Endothelial cell of umbilical vein (primary cell): Measurements from ENCODE around the gene GPD2. TPM values are rescaled to one million over a fixed set of nuclear protein-coding genes. Genes with fewer than 3 reads are reported as not detected.

Experiments
- BruUV-seq: library from RNA; stranded (reverse); fragments of 400-500 nt; replicated peaks from 2 replicates; lab custom pipeline; 2021; lab: Mats Ljungman, UMichigan
- CTCF ChIA-PET: fragments of 300-600, 350-600 bp; sonication (Branson Sonifier 250); formaldehyde crosslinking; loops from one replicate; lab custom pipeline; 2021; ENCODE audit warnings: antibody characterized with exemption, inconsistent platforms; lab: Charles Lee
- POLR2A ChIA-PET: fragments of 300-600, 350-600 bp; sonication (Branson Sonifier 250); formaldehyde crosslinking; loops from one replicate; lab custom pipeline; 2021; ENCODE audit warnings: antibody characterized with exemption, inconsistent platforms; lab: Charles Lee
- DNase-seq: peaks from one replicate; pipeline ENCODE4 v3.0.0-alpha.2; 2011; ENCODE audit warnings: low read depth, low spot score
- FAIRE-seq: peaks from 2 replicates; lab custom pipeline; 2011; peaks lifted over from hg19 to GRCh38; lab: Jason Lieb, UNC
- H2AFZ ChIP-seq: 2 replicates; pipeline ENCODE4 v1.6.0; 2012; ENCODE audit warnings: low read depth, low read length, control low read depth, inconsistent platforms
- H3K27ac ChIP-seq: 2 replicates; pipeline ENCODE4 v1.5.1; 2011; ENCODE audit warnings: low read depth, mild to moderate bottlenecking, control low read depth, low read length, moderate library complexity; ENCODE audit not compliant: insufficient read depth
- H3K27me3 ChIP-seq, 2 experiments: 2 replicates each; pipeline versions ENCODE4 v1.6.0 to v1.6.1; 2011; ENCODE audit warnings: low read length in 2 of 2, mixed read lengths in 1 of 2; ENCODE audit not compliant: control insufficient read depth in 2 of 2, insufficient read depth in 2 of 2
- H3K36me3 ChIP-seq, 2 experiments: 2 replicates in 1 of 2; 3 replicates in 1 of 2; pipeline ENCODE4 v1.5.1; 2011; ENCODE audit warnings: low read length in 2 of 2, mild to moderate bottlenecking in 1 of 2, moderate library complexity in 1 of 2; ENCODE audit not compliant: control insufficient read depth in 2 of 2, insufficient read depth in 2 of 2; ENCODE audit errors: extremely low read depth in 1 of 2
- H3K4me1 ChIP-seq: 3 replicates; pipeline ENCODE4 v1.5.1; 2011; ENCODE audit warnings: mild to moderate bottlenecking, low read length; ENCODE audit not compliant: control insufficient read depth, insufficient read depth; ENCODE audit errors: extremely low read depth
- H3K4me2 ChIP-seq: 2 replicates; pipeline ENCODE4 v1.6.1; 2011; ENCODE audit warnings: low read length, control low read depth, mixed read lengths; ENCODE audit not compliant: insufficient read depth
- H3K4me3 ChIP-seq, 3 experiments: fragments of 200-600 bp in 1 of 3; sonication (generic), shearing (Covaris generic) in 1 of 3; replicated peaks in 1 of 3; 2 replicates each; pipeline ENCODE4 v1.5.1; 2011 to 2016; ENCODE audit warnings: control low read depth in 3 of 3, low read length in 3 of 3, mild to moderate bottlenecking in 2 of 3, inconsistent platforms in 1 of 3, low read depth in 1 of 3, moderate library complexity in 1 of 3; ENCODE audit not compliant: insufficient read depth in 1 of 3
- H3K79me2 ChIP-seq: 2 replicates; pipeline ENCODE4 v1.6.0; 2012; ENCODE audit warnings: low read length, inconsistent platforms; ENCODE audit not compliant: control insufficient read depth, insufficient read depth
- H3K9ac ChIP-seq: replicated peaks from 2 replicates; pipeline ENCODE3; 2011; ENCODE audit warnings: low read length, control low read depth; ENCODE audit not compliant: insufficient read depth; ENCODE audit errors: extremely low read depth
- H3K9me1 ChIP-seq: replicated peaks from 3 replicates; pipeline ENCODE4 v1.6.0; 2011; ENCODE audit warnings: mild to moderate bottlenecking, low read length; ENCODE audit not compliant: control insufficient read depth, insufficient read depth; ENCODE audit errors: extremely low read depth
- H3K9me3 ChIP-seq: replicated peaks from 2 replicates; pipeline ENCODE4 v1.5.1; 2012; ENCODE audit warnings: low read length, inconsistent platforms; ENCODE audit not compliant: control insufficient read depth, insufficient read depth
- H4K20me1 ChIP-seq: replicated peaks from 2 replicates; pipeline ENCODE3; 2011; ENCODE audit warnings: mild to moderate bottlenecking, low read length; ENCODE audit not compliant: control insufficient read depth, insufficient read depth; ENCODE audit errors: extremely low read depth
- EZH2 ChIP-seq: IDR thresholded peaks from 2 replicates; pipeline ENCODE4 v1.6.1; 2012; ENCODE audit warnings: borderline replicate concordance, low read depth, mild to moderate bottlenecking, moderate library complexity, low read length, inconsistent platforms; ENCODE audit not compliant: severe bottlenecking
- FOS ChIP-seq: IDR thresholded peaks from 2 replicates; pipeline ENCODE4 v1.6.1; 2011; ENCODE audit warnings: mild to moderate bottlenecking, low read length, moderate library complexity, borderline replicate concordance; ENCODE audit not compliant: insufficient read depth
- GATA2 ChIP-seq: IDR thresholded peaks from 2 replicates; pipeline ENCODE4 v1.7.0; 2011; ENCODE audit warnings: low read depth, mild to moderate bottlenecking, moderate library complexity, mixed read lengths, low read length; ENCODE audit not compliant: insufficient read length, insufficient read depth
- JUN ChIP-seq: IDR thresholded peaks from 2 replicates; pipeline ENCODE4 v1.6.1; 2011; ENCODE audit warnings: borderline replicate concordance, low read depth; ENCODE audit not compliant: insufficient read length, insufficient read depth
- MYC ChIP-seq: IDR thresholded peaks from one replicate; pipeline ENCODE4 v1.6.1; 2011; ENCODE audit warnings: mild to moderate bottlenecking, low read depth, low read length
- POLR2A ChIP-seq: IDR thresholded peaks from 2 replicates; pipeline ENCODE4 v1.6.1; 2012; ENCODE audit warnings: low read depth, mild to moderate bottlenecking, control low read depth, low read length
- POLR2AphosphoS5 ChIP-seq: IDR thresholded peaks from 2 replicates; pipeline ENCODE4 v1.6.1; 2012; ENCODE audit warnings: low read depth, mild to moderate bottlenecking, control low read depth, low read length, moderate library complexity; ENCODE audit not compliant: insufficient read depth
- dilution Hi-C: fragments of 300-500 bp; cut with MboI; formaldehyde crosslinking; loops from one replicate; pipeline ENCODE4 v1.15.0; 2019; ENCODE audit warnings: low sequenced_read_pairs; ENCODE audit not compliant: extremely low pct_ligation_motif_present
- intact Hi-C: fragments of 100-400 bp; cut with micrococcal nuclease; formaldehyde crosslinking; loops from one replicate; pipeline ENCODE4 v1.10.0; 2022
- polyA plus RNA-seq, 4 experiments: library from polyadenylated mRNA; depleted of rRNA in 3 of 4; stranded (reverse) in 3 of 4; unstranded in 1 of 4; fragments of >200 nt; gene quantifications; 2 replicates each; pipeline versions ENCODE4 v1.2.1 to v1.2.3, GENCODE V29; 2011 to 2012; ENCODE audit warnings: missing spikeins in 1 of 4
- total RNA-seq: library from RNA; stranded (reverse); gene quantifications from 2 replicates; pipeline ENCODE4 v1.2.3, GENCODE V29; 2021
- TF ChIP-seq, protein P1 (sequence below): IDR thresholded peaks from 2 replicates; pipeline ENCODE4 v1.6.1; 2011; ENCODE audit not compliant: insufficient read depth, insufficient read length
- TF ChIP-seq, protein P2 (sequence below), 2 donors: IDR thresholded peaks; 1 replicate in 1 of 2; 2 replicates in 1 of 2; pipeline ENCODE4 v1.5.1; 2011; ENCODE audit warnings: low read length in 2 of 2, mild to moderate bottlenecking in 2 of 2, moderate library complexity in 2 of 2, control low read depth in 1 of 2, inconsistent platforms in 1 of 2, low read depth in 1 of 2; ENCODE audit not compliant: insufficient read depth in 1 of 2; ENCODE audit errors: extremely low read depth in 1 of 2

The GPD2 gene
- total and polyA plus RNA-seq, 2 donors (not counting 3 experiments of a cell fraction or from before 2014, with no cell fraction given): 6.6 to 37.0 TPM

DNA sequence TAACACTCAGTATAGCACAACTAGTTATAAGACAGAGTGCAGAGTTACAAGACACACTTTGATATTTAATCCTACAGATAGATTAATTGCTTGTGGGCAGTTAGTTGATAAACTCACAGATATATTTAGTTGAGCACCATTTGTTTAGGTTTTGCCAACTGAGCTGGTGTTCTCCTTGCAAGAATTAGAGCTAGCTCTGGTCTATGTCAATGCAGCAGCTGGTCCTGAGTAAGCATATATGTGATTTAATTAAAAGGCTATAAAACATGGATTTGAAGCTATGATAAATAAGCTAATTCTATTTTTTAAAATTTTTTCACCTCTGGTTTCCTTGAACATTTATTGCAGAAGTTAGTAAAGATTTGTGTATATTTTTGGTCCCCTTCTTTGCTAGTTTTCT lies 35.6 kb downstream of the GPD2 start:
- POLR2A ChIA-PET: no interaction called here
- dilution Hi-C loops: no loop called here
- Histone ChIP-seq H3K4me1 (peaks cover 10% of the 10 kb centered on the region), H4K20me1 (no peaks in the 10 kb centered on the region), H2AFZ (no peak overlapping the region), H3K9me1 (no peaks in the 10 kb centered on the region), H3K4me2 (no peak overlapping the region), H3K9me3 (no peaks in the 10 kb centered on the region), H3K79me2 (peaks cover 4% of the 10 kb centered on the region), H3K27ac (no peak overlapping the region), H3K9ac (no peak overlapping the region), H3K27me3 (no peaks in the 10 kb centered on the region), H3K36me3 (no peaks in the 10 kb centered on the region), H3K4me3 (no peak overlapping the region)
- FAIRE-seq: no peak
- intact Hi-C loops: no loop called here
- no TSS peak for BruUV-seq
- CTCF ChIA-PET: no interaction called here
- TF ChIP-seq, protein P1, sequence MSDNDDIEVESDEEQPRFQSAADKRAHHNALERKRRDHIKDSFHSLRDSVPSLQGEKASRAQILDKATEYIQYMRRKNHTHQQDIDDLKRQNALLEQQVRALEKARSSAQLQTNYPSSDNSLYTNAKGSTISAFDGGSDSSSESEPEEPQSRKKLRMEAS: no peak
- TF ChIP-seq FOS (no peak), MYC (no peak), EZH2 (no peak), GATA2 (no peak), POLR2AphosphoS5 (no peak), JUN (no peak), POLR2A (no peak)
- TF ChIP-seq, protein P2, sequence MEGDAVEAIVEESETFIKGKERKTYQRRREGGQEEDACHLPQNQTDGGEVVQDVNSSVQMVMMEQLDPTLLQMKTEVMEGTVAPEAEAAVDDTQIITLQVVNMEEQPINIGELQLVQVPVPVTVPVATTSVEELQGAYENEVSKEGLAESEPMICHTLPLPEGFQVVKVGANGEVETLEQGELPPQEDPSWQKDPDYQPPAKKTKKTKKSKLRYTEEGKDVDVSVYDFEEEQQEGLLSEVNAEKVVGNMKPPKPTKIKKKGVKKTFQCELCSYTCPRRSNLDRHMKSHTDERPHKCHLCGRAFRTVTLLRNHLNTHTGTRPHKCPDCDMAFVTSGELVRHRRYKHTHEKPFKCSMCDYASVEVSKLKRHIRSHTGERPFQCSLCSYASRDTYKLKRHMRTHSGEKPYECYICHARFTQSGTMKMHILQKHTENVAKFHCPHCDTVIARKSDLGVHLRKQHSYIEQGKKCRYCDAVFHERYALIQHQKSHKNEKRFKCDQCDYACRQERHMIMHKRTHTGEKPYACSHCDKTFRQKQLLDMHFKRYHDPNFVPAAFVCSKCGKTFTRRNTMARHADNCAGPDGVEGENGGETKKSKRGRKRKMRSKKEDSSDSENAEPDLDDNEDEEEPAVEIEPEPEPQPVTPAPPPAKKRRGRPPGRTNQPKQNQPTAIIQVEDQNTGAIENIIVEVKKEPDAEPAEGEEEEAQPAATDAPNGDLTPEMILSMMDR (IDR thresholded peaks at IDR 0.05; ENCODE audit: extremely low read depth in 1 of 2, insufficient read depth in 1 of 2, low read depth in 1 of 2, low read length in 2 of 2): no peak
- DNase-seq: no peak
